Hepatic stellate cell (primary cell): Measurements from ENCODE around the gene LRRIQ1.
"Not testable (repeated sequence)": the region's sequence is repeated elsewhere in the genome, so short reads cannot be mapped to it uniquely, and the experiment has no call there.

ENCODE experiments used
- DNase-seq: peaks from one replicate; pipeline ENCODE4 v3.0.0; 2011; ENCODE audit warnings: low spot score

LRRIQ1 gene

DNA sequence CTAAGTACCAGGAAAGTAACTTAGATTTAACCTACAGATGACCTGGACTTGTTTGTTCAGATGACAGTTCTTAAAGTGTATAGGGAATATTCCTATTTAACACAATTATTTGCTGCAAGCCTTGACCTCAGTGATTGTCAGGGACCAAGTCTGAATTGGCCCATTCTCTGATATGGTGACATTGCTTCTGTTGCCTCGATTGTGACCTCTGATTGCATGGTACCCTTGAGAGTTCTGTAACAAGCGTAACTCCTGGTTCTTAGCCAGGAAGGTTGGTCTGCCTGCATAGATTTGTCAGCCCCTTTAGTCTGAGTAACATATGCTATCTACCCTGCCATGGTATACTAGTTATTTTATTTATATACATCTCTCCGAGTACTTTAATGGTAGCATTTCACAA lies 150.1 kb downstream of the LRRIQ1 start:
- no peak for DNase-seq

DNA sequence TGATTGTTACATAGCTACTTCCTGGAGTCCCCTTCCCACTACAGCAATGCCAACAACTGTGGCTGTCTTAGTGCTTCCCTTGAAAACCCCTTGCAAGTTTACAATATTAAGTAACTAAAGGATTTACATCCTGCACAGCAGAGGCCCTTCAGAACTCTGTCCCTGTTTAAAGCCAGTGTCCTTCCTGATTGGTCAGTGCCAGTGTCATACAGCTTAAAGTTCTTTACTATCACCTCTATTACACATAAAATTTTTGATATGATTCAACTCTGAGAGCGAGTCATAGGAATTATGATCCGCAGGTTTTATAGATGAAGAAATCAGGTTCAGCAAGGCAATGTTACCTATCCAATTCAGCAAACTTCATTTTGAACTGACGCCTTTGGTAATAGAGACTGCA lies 152.5 kb downstream of the LRRIQ1 start:
- no peak for DNase-seq

DNA sequence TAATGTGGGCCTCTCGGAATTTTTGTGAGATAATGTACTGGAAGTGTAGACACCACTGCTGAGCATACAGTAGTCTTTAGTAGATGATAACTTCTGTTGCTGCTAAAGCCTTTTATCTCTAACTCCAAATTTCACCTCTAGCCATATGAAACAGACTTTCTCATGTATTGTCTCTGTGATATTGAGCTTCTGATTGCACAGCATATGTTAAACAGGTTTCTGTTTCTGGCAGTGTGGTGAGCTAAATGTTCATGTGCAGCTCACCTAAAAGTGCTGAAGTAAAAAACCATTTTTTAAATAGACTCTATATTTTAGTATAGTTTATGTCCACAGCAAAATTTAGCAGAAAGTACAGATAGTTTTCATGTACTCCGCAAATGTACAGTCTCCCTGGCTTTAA lies 154.6 kb downstream of the LRRIQ1 start:
- DNase-seq, result no peak

DNA sequence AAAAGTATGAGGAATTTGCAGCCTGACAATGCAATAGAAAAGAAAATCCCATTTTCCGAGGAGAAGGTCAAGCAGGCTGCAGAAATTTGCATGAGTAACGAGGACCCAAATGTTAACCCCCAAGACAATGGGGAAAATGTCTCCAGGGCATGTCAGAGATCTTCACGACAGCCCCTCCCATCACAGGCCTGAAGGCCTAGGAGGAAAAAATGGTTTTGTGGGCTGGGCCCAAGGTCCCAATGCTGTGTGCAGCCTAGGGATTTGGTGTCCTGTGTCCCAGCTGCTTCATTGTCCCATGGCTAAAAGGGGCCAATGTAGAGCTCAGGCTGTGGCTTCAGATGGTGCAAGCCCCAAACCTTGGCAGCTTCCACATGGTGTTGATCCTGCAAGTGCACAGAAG lies 167.7 kb downstream of the LRRIQ1 start:
- DNase-seq, result not testable (repeated sequence)

DNA sequence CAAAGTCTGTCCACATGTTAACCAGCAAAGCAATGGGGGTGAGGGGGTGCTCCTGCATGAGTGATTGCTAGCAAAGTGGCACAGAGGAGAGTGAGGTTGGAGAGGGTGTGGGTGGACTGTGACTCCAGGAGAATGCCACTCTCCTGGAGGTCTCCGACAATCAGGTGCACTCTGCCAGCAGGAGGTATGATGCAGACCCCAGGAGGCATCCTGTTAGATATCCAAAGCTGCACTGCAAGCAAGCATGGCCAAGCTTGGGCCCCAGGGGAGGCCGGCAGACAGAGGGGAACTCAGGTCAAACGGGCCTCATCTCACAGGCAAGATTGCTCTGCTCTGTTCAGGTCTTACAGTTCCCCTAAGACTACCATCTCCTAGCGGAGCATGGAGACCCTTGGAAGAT lies 170.4 kb downstream of the LRRIQ1 start:
- DNase-seq, result no peak

DNA sequence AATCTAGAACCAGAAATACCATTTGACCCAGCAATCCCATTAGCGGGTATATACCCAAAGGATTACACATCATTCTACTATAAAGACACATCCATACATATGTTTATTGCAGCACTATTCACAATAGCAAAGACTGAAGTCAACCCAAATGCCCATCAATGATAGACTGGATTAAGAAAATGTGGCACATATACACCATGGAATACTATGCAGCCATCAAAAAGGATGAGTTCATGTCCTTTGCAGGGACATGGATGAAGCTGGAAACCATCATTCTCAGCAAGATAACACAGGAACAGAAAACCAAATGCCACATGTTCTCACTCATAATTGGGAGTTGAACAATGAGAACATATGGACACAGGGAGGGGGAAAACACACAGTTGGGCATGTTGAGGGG lies 188.2 kb downstream of the LRRIQ1 start:
- not testable (repeated sequence) for DNase-seq

DNA sequence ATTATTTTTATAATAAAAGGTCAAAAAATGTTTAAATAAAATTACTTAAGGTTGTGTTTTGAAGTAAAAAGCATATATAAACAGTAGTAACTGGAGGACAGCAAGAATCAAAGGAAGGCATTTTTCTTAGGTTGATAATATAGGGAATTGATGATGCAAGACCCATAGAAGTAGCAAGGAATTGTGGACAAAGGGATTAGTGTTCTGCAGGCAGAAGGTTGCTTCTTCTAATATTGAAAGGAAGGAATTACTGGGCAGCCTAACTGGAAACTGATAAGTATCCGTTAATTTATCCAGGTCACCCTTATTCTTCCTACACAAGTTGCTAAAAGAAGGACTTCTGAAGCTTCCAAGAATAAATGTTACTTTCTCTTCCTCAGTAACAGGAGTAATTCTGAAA lies 189.3 kb downstream of the LRRIQ1 start:
- no peak for DNase-seq

DNA sequence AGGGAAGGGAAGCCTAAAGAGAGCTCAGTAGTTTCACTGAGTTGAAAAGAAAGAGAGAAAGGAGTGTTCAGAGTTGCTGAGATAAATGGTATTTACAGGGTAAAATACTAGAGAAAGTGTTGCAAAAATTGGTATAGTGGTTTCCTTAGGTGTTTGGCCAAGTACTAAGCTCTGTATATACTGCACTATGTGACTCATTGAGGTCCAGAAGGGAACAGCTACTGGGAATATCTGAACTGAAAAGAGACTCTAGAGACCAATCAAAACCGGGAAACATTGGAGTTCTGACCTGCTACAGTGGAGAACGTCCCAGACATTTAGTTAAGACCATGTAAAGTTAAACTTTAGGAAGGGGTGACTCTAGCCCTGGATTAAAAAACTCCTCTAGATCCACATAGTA lies 201.2 kb downstream of the LRRIQ1 start:
- no peak for DNase-seq

DNA sequence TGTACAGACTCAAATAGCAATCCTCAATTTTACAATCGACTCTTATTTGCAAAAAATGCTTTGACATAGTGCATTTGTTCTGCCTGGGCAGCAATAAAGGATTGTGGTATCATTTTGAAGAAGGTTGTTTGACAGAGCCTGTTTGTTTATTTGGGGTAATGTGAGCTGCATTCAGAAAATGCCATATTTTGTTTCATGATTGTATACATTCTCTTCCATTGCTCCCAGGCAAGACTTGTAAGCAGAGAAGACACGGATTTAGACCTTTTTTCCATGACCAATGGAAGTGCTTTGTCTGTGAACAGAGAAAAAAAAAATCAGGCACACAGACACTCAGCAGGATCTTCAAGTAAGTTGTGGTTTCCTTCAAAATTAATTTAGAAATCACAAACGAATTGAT lies 208.4 kb downstream of the LRRIQ1 start:
- DNase-seq, result no peak

DNA sequence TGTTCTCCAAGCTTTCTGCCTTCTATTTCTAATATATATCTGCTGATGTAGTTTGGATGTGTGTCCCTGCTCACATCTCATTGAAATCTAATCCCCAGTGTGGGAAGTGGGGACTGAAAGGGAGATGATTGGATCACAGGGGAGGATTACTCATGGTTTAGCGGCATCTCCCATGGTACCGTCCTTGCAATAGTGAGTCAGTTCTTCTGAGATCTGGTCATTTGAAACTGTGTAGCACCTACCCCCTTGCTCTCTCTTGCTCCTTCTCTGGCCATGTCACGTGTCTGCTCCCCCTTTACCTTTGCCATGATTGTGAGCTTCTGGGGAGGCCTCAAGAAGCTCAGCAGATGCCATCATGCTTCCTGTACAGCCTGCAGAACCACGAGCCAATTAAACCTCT lies 217.7 kb downstream of the LRRIQ1 start:
- DNase-seq, result no peak

DNA sequence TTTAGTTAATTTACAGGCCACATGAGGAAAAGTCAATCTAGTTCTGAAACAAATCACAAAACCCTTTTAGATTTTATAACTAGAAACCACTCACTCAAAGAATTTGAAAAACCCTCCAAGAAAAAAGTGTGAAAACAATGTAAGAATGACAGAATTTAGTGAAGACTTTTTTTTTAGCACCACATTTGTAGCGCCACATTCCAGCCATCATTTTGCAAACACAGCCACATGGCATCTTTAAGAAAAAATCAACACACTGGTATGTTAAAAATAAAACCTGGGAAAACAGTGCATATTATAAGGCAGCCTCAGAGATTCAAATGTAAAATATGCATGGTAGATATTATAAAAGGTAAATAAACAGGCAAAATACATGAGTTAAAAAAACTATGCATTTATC lies 221.5 kb downstream of the LRRIQ1 start:
- DNase-seq, result no peak

DNA sequence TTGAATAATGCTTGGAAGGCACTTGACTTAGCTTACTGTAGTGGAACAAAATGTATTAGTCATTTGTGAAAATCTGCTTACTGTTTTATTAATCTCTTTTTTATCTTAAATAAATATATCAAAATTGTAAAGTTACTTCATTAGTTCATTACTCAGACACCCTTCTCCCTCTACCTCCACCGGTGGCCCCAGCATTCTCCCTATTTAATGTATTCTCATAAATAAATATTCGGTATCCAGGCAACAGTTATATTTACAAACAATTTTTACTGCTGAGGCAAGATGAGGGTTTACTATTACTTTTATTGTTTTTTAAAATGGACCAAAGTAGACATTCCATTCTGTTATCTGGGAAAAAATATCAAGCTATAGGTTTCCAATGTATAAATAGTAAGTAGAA lies 224.3 kb downstream of the LRRIQ1 start:
- no peak for DNase-seq

DNA sequence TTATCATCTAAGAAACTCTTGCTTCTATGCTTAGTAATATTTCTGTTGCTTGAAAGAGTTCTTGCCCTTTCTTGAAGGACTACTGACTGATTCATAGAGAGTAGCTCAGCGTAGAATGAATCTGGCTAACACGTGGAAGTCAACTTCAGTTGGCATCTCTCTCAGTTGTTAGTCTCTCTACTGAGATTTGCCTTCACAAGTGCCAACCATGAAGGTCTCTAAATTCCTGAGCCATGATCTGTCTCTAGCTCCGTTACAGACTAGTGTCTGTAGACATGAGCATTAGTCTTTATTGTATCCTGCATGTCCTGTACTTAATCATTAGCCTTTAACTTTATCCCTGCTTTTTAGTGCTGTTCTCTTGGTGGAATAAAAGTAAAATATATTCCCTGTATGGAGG lies 224.7 kb downstream of the LRRIQ1 start:
- DNase-seq, result no peak

DNA sequence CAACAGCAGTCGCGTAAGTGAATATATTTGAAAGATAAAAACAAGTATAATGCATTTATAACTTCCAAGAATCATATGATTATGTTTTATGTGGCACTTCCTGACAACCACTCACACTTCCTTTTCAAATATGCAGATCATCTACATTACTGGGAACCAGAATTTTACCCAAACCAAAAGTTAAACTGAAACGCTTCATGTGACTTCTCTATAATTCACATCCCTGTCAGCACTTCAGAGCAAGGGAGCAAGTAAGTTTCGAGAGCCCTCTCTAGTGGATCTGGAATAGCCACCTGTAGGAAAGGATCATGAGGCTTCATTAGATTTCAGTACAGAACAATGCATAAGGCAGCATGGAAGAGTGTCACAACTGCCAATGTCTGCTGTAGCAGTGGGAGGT lies 230.2 kb downstream of the LRRIQ1 start:
- DNase-seq, result no peak

DNA sequence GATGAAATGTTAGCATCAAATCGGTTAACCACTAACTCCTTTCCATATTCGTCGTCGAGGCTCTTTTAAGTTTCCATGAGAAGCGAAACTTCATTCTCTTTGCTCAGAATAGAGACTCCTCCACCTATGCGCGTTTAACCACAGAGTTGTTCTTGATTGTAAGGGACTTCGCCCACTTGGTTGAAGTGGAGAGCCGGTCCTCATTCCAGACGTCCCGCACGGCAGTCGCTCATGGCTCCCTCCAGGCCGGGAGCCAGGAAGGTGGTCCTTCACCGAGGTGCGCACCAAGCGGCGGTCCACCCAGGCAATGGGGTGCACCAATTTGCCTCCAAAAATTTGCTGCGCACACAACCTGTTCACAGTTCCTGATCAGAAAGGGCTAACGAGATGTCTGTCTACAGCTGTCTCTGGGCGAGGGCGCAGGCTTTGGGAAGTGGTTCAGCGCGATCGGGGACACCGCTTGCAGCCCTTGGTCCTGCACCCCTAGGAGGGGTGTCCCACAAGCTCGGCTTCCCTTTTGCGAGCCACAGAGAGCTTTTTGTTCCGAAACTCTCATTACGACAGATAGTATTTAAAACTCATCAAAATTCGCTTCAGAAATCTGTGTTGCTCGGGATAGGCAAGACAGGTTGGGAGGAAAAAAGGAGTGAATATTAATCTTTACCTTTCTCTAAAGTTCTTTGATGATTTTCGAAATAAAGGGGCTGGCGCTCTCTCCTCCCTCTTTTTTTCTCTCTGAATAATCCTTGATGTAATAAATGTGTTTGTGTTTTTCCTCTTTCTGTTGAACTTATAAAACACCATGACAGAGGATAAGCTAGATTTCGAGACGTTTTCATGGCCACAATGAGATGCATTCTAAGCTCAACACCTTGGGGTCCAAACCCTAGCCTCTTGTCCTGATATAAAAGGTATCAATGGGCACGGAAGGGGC lies 237.5 kb downstream of the LRRIQ1 start:
- DNase-seq, result no peak

DNA sequence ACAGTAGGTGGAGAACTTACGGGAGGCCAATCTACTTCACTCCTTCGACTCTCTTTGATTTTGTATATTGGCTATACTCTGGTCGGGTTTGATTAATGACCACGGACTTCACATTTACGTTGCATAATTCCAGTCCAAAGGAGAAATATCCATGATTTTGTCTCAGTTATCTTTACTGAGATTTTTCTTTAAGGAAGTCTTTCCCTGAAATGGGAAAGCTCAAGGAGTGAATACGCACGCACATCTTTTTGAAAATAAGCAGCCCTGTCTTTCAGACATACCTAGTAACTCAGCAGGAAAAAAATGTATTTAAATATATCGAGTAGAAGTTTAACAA lies 238.1 kb downstream of the LRRIQ1 start:
- DNase-seq, result no peak

DNA sequence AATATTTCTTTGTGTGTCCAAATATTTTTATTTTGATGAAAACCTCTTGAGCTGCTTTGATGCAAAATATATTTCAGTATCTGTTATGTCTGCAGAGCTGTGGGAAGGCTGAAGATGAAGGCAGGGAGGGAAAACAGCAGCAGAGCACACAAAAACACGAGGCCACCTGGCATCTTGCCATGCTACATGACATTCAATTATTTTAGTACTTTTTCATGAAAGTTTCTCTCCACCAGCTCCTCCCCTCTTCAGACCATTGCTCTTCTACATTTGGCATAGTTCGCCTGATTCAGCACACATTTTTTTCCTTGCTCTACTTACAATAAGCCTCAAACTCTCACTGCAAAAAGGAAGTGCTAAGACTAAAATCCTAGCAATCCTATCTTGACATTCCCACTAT lies 239.2 kb downstream of the LRRIQ1 start:
- DNase-seq, result no peak

DNA sequence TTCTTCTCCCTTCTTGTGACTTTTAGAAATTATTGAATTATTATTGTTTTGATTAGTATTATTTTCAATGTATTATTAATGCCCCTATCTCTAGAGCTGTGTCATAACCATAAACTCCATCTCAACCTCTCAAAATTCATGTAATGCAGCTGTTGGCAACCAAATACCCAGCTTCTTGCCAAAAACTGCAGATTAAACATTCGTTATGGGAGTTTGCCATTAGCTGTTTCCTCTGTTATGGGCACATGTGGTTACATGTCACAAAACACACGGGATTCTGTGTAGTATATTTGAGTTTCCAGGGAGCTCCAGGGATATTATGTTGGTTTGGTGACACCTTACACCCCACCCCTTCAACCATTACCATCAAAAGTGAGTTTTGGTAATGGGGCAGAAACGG lies 241.0 kb downstream of the LRRIQ1 start:
- no peak for DNase-seq

DNA sequence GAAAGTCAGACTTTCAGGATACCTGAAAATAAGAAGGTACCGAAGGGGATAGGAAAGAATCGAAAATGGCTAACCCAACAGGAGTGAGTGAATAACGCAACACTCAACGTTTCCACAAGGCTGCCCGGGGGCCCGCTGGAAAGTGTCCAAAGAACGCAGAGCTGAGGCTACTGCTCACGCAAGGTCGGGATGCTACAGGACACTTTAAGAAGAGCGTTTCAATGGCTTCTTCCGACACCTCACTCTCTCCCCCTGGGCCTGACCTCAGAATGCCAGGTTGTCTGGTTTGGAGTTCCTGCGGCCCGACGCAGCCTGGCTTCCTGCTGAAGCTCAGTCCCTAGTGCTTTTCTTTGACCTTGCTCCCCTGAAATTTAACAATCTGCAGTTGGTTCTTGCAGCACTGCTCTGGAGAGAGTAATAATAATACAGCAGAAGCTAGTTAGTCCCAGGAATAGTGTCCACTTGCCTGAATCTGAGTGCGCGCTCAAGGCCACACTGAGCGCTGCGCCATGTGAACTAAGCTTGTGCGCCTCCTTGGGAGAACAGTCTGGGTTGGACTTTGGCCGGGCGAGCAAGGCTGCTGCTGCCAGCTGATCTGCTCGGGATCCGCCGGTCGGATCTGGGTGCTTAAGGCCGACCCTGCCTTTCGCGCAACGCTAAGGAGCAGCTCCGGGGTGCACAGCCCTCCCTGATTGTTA lies 241.9 kb downstream of the LRRIQ1 start:
- no peak for DNase-seq

DNA sequence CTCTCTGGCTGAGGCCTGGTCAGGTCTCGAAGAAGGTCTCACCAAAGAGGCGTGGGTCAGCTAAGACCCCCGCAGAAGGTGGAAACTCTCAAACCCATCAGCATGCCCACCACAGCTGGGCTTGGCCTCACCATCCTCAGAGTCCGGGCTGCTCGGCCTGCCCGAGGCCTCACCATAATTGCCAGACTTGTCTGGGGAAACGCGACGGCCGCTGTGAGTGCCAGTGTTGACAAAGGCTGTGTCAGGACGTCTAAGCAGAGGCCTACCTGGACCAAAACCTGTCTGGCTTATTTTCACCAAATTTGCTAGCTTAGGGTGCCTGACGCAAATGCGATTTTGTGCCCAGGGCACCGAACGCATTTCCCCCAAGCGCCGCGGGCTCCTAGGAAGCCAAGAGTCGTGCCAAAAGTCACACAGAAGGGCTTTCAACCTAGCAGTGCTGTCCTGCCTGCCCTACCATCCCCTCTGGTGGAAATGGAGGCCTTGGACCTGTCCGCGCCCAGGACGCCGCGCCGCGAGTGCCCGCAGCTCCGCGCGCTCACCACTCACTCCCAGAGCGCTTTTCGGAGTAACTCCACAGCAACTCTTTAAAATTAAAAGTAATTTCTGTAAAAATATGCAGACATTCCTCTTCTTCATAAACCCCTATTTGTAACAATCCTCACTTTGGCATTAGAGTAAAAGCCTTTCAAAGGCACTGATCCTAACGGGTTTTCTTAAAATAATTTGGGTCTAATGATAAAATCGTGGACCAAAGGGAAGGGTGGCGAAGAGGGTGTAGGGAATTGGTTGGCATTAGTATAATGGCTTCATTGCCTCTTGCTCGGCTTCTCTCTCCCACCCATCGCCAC lies 242.7 kb downstream of the LRRIQ1 start:
- no peak for DNase-seq

DNA sequence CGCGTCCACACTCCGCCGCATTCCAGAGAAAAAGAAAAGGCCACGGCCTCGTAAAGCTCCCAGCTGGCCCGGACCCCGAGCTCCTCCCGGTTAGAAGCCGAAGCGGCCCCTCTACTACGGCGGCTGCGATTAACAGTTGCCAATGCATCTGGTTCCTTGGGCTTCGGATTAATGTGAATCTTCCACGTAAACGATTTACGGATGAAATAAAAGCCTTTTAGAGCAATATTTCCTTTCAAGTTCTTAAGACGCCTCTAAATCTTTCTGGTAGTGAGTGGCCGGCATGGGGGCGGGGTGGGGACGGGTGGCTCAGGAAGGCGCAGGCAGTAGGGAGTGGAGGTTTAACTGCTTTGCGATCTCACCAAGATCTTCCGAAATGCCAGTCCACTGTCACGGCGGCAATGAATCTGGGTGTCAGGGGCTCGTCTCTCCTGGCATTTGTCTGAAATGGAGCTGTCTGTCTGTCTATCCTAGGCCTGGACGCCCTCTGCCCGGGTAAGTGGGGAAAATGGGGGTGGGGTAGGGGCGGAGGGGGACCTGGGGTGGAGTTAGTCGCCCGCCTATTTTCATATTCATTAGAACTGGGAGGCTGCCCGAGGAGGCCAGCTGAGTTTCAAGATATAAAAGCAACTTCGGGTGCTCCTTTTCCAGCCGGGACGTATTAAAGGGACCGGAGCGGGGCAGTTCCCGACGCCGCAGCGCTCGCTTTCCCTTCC lies 243.5 kb downstream of the LRRIQ1 start:
- peak; percentile 5 for DNase-seq
